UCSD-AML1 (cell line): ENCODE measurements around the gene SMARCC1.

ENCODE experiments used
- DNase-seq: peaks from one replicate; lab custom pipeline; 2025; ENCODE audit not compliant: unreplicated experiment; lab: John Stamatoyannopoulos, UW

Gene SMARCC1

GRCh38 chr3:47705391-47705790 lies 76.3 kb downstream of the SMARCC1 start:
- no peak for DNase-seq

- no peak for DNase-seq
These were observed 77.5 kb downstream of the SMARCC1 start for GRCh38 chr3:47704237-47704612.

GRCh38 chr3:47701388-47701787 lies 80.3 kb downstream of the SMARCC1 start:
- no peak for DNase-seq

GRCh38 chr3:47692158-47692557 lies 89.5 kb downstream of the SMARCC1 start:
- DNase-seq: no peak

GRCh38 chr3:47688488-47688887 lies 93.2 kb downstream of the SMARCC1 start:
- no peak for DNase-seq

GRCh38 chr3:47685037-47685436 lies 96.7 kb downstream of the SMARCC1 start:
- no peak for DNase-seq

GRCh38 chr3:47681016-47681415 lies 100.7 kb downstream of the SMARCC1 start:
- DNase-seq: no peak

GRCh38 chr3:47678446-47679338 lies 103.0 kb downstream of the SMARCC1 start:
- DNase-seq: no peak

- no peak for DNase-seq
These were observed 112.5 kb downstream of the SMARCC1 start for GRCh38 chr3:47669026-47669749.

GRCh38 chr3:47666118-47666517 lies 115.6 kb downstream of the SMARCC1 start:
- no peak for DNase-seq

- no peak for DNase-seq
These were observed 117.2 kb downstream of the SMARCC1 start for GRCh38 chr3:47664519-47664918.

GRCh38 chr3:47663630-47664240 lies 118.0 kb downstream of the SMARCC1 start:
- DNase-seq: no peak

GRCh38 chr3:47661121-47661752 lies 120.5 kb downstream of the SMARCC1 start:
- no peak for DNase-seq

- DNase-seq: no peak
These were observed 123.2 kb downstream of the SMARCC1 start for GRCh38 chr3:47658444-47658843.

GRCh38 chr3:47652142-47652541 lies 129.6 kb downstream of the SMARCC1 start:
- no peak for DNase-seq

- no peak for DNase-seq
These were observed 131.4 kb downstream of the SMARCC1 start for GRCh38 chr3:47650294-47650693.

- no peak for DNase-seq
These were observed 134.1 kb downstream of the SMARCC1 start for GRCh38 chr3:47647550-47647949.

- no peak for DNase-seq
These were observed 135.3 kb downstream of the SMARCC1 start for GRCh38 chr3:47646362-47646761.

- DNase-seq: no peak
These were observed 136.1 kb downstream of the SMARCC1 start for GRCh38 chr3:47645551-47645950.

GRCh38 chr3:47643092-47643491 lies 138.6 kb downstream of the SMARCC1 start:
- DNase-seq: no peak

- no peak for DNase-seq
These were observed 140.0 kb downstream of the SMARCC1 start for GRCh38 chr3:47641739-47642138.
